Tibial artery (tissue), 4 donors: ENCODE data around the gene MAB21L3.

Experiments
- DNase-seq, 2 donors: peaks; one replicate each; pipeline ENCODE4 v3.0.0-alpha.2; 2019
- H3K27ac ChIP-seq, 2 donors: fragments of 200-600 bp; sonication (generic) in 1 of 2; 1 replicate in 1 of 2; 2 replicates in 1 of 2; pipeline ENCODE4 v1.5.1; 2018 to 2019; ENCODE audit warnings: mild to moderate bottlenecking in 1 of 2
- H3K27me3 ChIP-seq, 2 donors: fragments of 200-600 bp; sonication (generic) in 1 of 2; one replicate each; pipeline versions ENCODE4 v1.5.1 to v1.6.0; 2016 to 2019
- H3K36me3 ChIP-seq, 3 donors: fragments of 200-600 bp; sonication (generic) in 2 of 3; one replicate each; pipeline ENCODE4 v1.5.1; 2016 to 2019; ENCODE audit warnings: mild to moderate bottlenecking in 2 of 3
- H3K4me1 ChIP-seq, 4 donors: fragments of 200-600 bp; sonication (generic) in 2 of 4; 1 replicate in 3 of 4; 2 replicates in 1 of 4; pipeline ENCODE4 v1.5.1; 2016 to 2019
- H3K4me3 ChIP-seq, 2 donors: fragments of 200-600 bp; sonication (generic) in 1 of 2; 1 replicate in 1 of 2; 2 replicates in 1 of 2; pipeline ENCODE4 v1.5.1; 2018 to 2019; ENCODE audit warnings: mild to moderate bottlenecking in 2 of 2
- H3K9me3 ChIP-seq, 3 donors: fragments of 200-600 bp; sonication (generic) in 1 of 3; one replicate each; pipeline ENCODE4 v1.5.1; 2016 to 2019
- CTCF ChIP-seq, 2 experiments: fragments of 200-600 bp in 1 of 2; fragments of 450-650 bp in 1 of 2; IDR thresholded peaks; one replicate each; pipeline ENCODE4 v1.5.1; 2017 to 2019; ENCODE audit warnings: antibody characterized with exemption in 2 of 2, mild to moderate bottlenecking in 1 of 2, moderate library complexity in 1 of 2
- intact Hi-C: fragments of 100-400 bp; cut with DNase I; formaldehyde crosslinking; loops from one replicate; pipeline ENCODE4 v1.15.0; 2023; ENCODE audit warnings: low total_unique reads

The MAB21L3 gene

GRCh38 chr1:116131170-116131569 is 20.0 kb downstream of the MAB21L3 start:
- no peak for TF ChIP-seq CTCF (IDR thresholded peaks at IDR 0.05)
- no peak for DNase-seq
- Histone ChIP-seq H3K4me1 (no peaks in the 10 kb centered on the region), H3K36me3 (no peaks in the 10 kb centered on the region), H3K27me3 (no peaks in the 10 kb centered on the region), H3K9me3 (no peaks in the 10 kb centered on the region), H3K27ac (no peak overlapping the region), H3K4me3 (no peak overlapping the region)
- intact Hi-C loops, result no loop called here

- intact Hi-C loops, result no loop called here
- Histone ChIP-seq H3K27ac (no peak overlapping the region), H3K9me3 (no peaks in the 10 kb centered on the region), H3K4me1 (no peaks in the 10 kb centered on the region), H3K27me3 (no peaks in the 10 kb centered on the region), H3K36me3 (no peaks in the 10 kb centered on the region), H3K4me3 (no peak overlapping the region)
- no peak for TF ChIP-seq CTCF (IDR thresholded peaks at IDR 0.05)
- no peak for DNase-seq
Measured at GRCh38 chr1:116131866-116132605, 20.8 kb downstream of the MAB21L3 start.

- H3K9me3 ChIP-seq, result no peaks in the 10 kb centered on the region
- no peaks in the 10 kb centered on the region for H3K27me3 ChIP-seq
- H3K36me3 ChIP-seq, result no peaks in the 10 kb centered on the region
- no peak for TF ChIP-seq CTCF (IDR thresholded peaks at IDR 0.05)
- H3K4me1 ChIP-seq, result no peaks in the 10 kb centered on the region
- H3K27ac ChIP-seq, result no peak overlapping the region
- DNase-seq, result no peak
- H3K4me3 ChIP-seq, result no peak overlapping the region
- intact Hi-C loops, result no loop called here
Measured at GRCh38 chr1:116133696-116134475, 22.7 kb downstream of the MAB21L3 start.

- intact Hi-C loops, result no loop called here
Measured at GRCh38 chr1:116134476-116134773, 23.2 kb downstream of the MAB21L3 start.

DNA sequence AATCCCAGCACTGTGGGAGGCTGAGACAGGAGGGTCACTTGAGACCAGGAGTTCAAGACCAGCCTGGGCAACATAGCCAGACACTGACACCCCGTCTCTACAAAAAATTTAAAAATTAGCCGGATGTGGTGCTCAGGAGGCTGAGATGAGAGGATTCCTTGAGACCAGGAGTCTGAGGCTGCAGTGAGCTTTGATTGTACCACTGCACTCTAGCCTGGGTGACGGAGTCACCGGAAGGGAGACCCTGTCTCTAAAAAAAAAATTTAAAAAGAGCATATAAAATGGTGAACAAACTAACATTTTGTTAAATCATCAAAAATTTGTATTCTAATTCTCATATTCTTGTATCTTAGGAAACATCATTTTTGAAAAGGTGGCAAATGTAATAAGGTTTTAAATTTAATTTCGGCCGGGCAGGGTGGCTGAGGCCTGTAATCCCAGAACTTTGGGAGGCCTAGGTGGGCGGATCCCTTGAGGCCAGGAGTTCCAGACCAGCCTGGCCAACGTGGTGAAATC is 27.1 kb downstream of the MAB21L3 start:
- Histone ChIP-seq H3K27ac (no peak overlapping the region), H3K4me3 (no peak overlapping the region), H3K36me3 (no peaks in the 10 kb centered on the region), H3K9me3 (no peaks in the 10 kb centered on the region), H3K27me3 (no peaks in the 10 kb centered on the region), H3K4me1 (no peaks in the 10 kb centered on the region)
- no peak for TF ChIP-seq CTCF (IDR thresholded peaks at IDR 0.05)
- no peak for DNase-seq
- intact Hi-C loops, result no loop called here

More at GRCh38 chr1:116134476-116134773, 23.2 kb downstream of the MAB21L3 start:
- H3K9me3 ChIP-seq, result no peaks in the 10 kb centered on the region
- no peaks in the 10 kb centered on the region for H3K36me3 ChIP-seq
- no peak for DNase-seq
- no peaks in the 10 kb centered on the region for H3K4me1 ChIP-seq
- H3K4me3 ChIP-seq, result no peak overlapping the region
- no peak for TF ChIP-seq CTCF (IDR thresholded peaks at IDR 0.05)
- H3K27ac ChIP-seq, result no peak overlapping the region
- H3K27me3 ChIP-seq, result no peaks in the 10 kb centered on the region
